Measurements from ENCODE around the gene ATP5PD. TPM values are rescaled to one million over a fixed set of nuclear protein-coding genes. Genes with fewer than 3 reads are reported as not detected.

The ATP5PD gene
- total RNA-seq, 1 experiment from 2014 or later: 362 TPM

DNA sequence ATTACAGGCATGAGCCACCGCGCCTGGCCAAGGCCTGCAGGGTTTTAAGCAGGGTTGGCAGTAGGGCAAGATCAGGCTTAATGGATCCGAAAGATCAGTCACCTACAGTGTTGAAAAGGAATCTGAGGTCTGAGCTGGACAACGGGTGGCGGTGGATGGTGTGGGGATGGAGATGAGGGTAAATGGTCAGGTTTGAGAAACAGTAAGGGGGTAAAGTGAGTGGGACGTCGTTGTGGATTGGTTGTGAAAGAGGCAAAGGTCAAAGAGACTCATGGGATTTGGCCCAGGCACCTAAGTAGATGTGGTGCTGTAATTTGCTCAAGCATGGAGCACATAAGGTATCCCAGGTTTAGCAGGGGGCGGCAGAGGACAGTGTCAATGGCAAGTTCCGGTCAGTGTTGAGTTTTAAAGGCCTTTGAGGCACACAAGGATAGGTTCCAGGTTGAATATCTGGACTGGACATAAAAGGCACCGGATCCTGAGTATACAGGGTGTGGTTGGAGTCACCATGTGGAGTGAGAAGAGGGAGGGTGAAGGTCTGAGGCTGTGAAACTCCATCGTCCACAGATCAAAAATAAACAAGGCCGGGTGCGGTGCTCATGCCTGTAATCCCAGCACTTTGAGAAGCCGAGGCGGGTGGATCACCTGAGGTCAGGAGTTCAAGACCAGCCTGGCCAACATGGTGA lies 39.9 kb upstream of the ATP5PD start:
- H3K9me3 Mint-ChIP-seq (ENCODE audit: unreplicated experiment): no peaks in the 10 kb centered on the region
- no TSS peak for BruUV-seq (replicated peaks)
- TF ChIP-seq, protein P1, sequence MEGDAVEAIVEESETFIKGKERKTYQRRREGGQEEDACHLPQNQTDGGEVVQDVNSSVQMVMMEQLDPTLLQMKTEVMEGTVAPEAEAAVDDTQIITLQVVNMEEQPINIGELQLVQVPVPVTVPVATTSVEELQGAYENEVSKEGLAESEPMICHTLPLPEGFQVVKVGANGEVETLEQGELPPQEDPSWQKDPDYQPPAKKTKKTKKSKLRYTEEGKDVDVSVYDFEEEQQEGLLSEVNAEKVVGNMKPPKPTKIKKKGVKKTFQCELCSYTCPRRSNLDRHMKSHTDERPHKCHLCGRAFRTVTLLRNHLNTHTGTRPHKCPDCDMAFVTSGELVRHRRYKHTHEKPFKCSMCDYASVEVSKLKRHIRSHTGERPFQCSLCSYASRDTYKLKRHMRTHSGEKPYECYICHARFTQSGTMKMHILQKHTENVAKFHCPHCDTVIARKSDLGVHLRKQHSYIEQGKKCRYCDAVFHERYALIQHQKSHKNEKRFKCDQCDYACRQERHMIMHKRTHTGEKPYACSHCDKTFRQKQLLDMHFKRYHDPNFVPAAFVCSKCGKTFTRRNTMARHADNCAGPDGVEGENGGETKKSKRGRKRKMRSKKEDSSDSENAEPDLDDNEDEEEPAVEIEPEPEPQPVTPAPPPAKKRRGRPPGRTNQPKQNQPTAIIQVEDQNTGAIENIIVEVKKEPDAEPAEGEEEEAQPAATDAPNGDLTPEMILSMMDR (IDR thresholded peaks at IDR 0.05; ENCODE audit: unreplicated experiment): no peak
- H3K4me1 Mint-ChIP-seq (ENCODE audit: insufficient read depth, unreplicated experiment): peaks cover 40% of the 10 kb centered on the region
- DNase-seq (ENCODE audit: unreplicated experiment): no peak
- no peaks in the 10 kb centered on the region for H3K27me3 Mint-ChIP-seq (ENCODE audit: insufficient read depth, unreplicated experiment)
- H3K4me3 Mint-ChIP-seq (ENCODE audit: unreplicated experiment): peak overlapping the region; percentile 87
- peak overlapping the region; percentile 93 for H3K27ac Mint-ChIP-seq (ENCODE audit: low read depth, unreplicated experiment)
- ChIA-PET CTCF (interaction anchor here (0.7 to 2.0 kb wide), 3 partner anchors 16 to 40 kb away, joined by 3 to 7 read pairs (median 7); no protein-coding TSS in a partner anchor), POLR2A (interaction anchor here (0.6 to 3.6 kb wide), 11 partner anchors 8 to 174 kb away, joined by 3 to 21 read pairs (median 6); partner anchors contain the start of gene ARMC7)
- intact Hi-C loops (cut with micrococcal nuclease): no loop called here
- H3K36me3 Mint-ChIP-seq (ENCODE audit: insufficient read depth, unreplicated experiment): peaks cover 10% of the 10 kb centered on the region

DNA sequence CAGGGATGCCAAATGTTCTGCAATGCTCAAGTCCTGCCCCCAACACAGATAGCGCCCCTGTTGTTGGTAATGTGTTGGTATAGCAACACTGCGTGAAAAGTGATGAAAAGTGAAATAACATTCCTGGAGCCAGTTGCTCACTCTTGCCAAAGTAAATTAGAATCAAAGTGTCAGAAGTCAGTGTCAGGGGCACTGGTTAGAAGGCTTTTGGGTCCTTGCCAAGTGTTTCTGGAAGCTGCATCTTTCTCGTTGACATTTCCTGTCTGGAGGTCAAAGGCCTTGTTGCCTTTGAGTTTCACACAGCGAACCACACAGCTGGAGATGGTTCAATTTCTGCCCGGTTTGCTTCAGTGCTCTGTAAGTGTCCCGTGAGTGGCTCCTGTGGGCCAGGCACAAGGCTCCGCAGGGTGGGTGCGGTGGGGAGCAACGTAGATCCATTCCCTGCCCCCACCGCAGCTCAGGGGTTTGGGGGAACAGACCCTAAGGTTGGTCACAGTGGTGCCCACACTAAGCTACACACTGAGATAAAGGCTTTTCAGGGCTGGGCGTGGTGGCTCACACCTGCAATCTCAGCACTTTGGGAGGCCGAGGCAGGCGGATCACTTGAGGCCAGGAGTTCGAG lies 37.4 kb upstream of the ATP5PD start:
- intact Hi-C loops (cut with micrococcal nuclease): no loop called here
- no peak overlapping the region for H3K27ac Mint-ChIP-seq (ENCODE audit: low read depth, unreplicated experiment)
- TF ChIP-seq, protein P1 (IDR thresholded peaks at IDR 0.05; ENCODE audit: unreplicated experiment): no peak
- peaks cover 23% of the 10 kb centered on the region for H3K4me1 Mint-ChIP-seq (ENCODE audit: insufficient read depth, unreplicated experiment)
- BruUV-seq (replicated peaks): no TSS peak
- no peak overlapping the region for H3K4me3 Mint-ChIP-seq (ENCODE audit: unreplicated experiment)
- H3K36me3 Mint-ChIP-seq (ENCODE audit: insufficient read depth, unreplicated experiment): no peaks in the 10 kb centered on the region
- ChIA-PET CTCF (interaction anchor here (0.7 to 1.0 kb wide), 3 partner anchors 15 to 32 kb away, joined by 3 to 6 read pairs (median 3); no protein-coding TSS in a partner anchor), POLR2A (interaction anchor here (1.3 to 1.6 kb wide), 5 partner anchors 11 to 50 kb away, joined by 3 to 6 read pairs (median 5); no protein-coding TSS in a partner anchor)
- peak; percentile 60 for DNase-seq (ENCODE audit: unreplicated experiment)
- no peaks in the 10 kb centered on the region for H3K9me3 Mint-ChIP-seq (ENCODE audit: unreplicated experiment)
- no peaks in the 10 kb centered on the region for H3K27me3 Mint-ChIP-seq (ENCODE audit: insufficient read depth, unreplicated experiment)

DNA sequence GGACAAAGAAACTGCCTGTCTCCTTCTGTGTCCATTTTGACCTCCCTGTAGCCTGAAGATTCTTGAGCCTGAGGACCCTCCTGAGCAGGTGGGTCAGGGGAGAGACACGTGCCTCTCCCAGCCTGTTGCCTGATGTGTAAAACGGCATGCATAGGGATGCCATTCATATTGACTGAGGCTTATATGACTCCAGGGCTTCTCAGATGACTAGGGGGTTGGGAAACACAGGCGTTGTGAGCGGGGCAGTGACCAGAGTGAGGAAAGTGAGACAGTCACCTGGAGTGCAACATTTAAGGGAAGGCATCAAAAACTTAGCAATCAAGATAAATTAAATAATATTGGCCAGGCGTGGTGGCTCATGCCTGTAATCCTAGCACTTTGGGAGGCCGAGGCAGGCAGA lies 35.9 kb upstream of the ATP5PD start:
- ChIA-PET CTCF (interaction anchor here (0.7 kb wide), 2 partner anchors 22 to 162 kb away, joined by 3 read pairs; no protein-coding TSS in a partner anchor), POLR2A (interaction anchor here (1.0 kb wide), 1 partner anchor 13 kb away, joined by 5 read pairs; no protein-coding TSS in a partner anchor)
- Mint-ChIP-seq H3K27me3 (ENCODE audit: insufficient read depth, unreplicated experiment) (no peaks in the 10 kb centered on the region), H3K27ac (ENCODE audit: low read depth, unreplicated experiment) (no peak overlapping the region), H3K36me3 (ENCODE audit: insufficient read depth, unreplicated experiment) (no peaks in the 10 kb centered on the region), H3K4me1 (ENCODE audit: insufficient read depth, unreplicated experiment) (peaks cover 30% of the 10 kb centered on the region), H3K9me3 (ENCODE audit: unreplicated experiment) (no peaks in the 10 kb centered on the region), H3K4me3 (ENCODE audit: unreplicated experiment) (no peak overlapping the region)
- no TSS peak for BruUV-seq (replicated peaks)
- TF ChIP-seq, protein P1 (IDR thresholded peaks at IDR 0.05; ENCODE audit: unreplicated experiment): no peak
- intact Hi-C loops (cut with micrococcal nuclease): no loop called here
- no peak for DNase-seq (ENCODE audit: unreplicated experiment)

All from MCF 10A (cell line).